GM23338 (cell line): Measurements from ENCODE around the gene FAM227A. TPM values are rescaled to one million over a fixed set of nuclear protein-coding genes. Genes with fewer than 3 reads are reported as not detected.

Experiments
- ATAC-seq: fragments of 200-7000 bp; cut with Tn5 transposase; 3 replicates; pipeline ENCODE4 v1.9.1; 2020
- DNase-seq: peaks from one replicate; pipeline ENCODE4 v3.0.0-alpha.2; 2015; ENCODE audit warnings: low spot score
- H2AFZ ChIP-seq: fragments of 200-600 bp; sonication (generic); 2 replicates; pipeline ENCODE4 v1.8.0; 2016; ENCODE audit warnings: antibody characterized with exemption, mild to moderate bottlenecking, moderate library complexity
- H3F3A ChIP-seq: fragments of 200-600 bp; sonication (generic); replicated peaks from 2 replicates; pipeline ENCODE4 v1.8.0; 2017; ENCODE audit warnings: antibody characterized with exemption, mixed run types, low read depth
- H3K27ac ChIP-seq: fragments of 200-600 bp; sonication (generic); 2 replicates; pipeline ENCODE4 v1.6.1; 2016; ENCODE audit warnings: low read depth
- H3K27me3 ChIP-seq: fragments of 200-600 bp; sonication (generic); 2 replicates; pipeline ENCODE4 v1.8.0; 2016; ENCODE audit warnings: mild to moderate bottlenecking, mixed run types, moderate library complexity; ENCODE audit not compliant: insufficient read depth
- H3K36me3 ChIP-seq: fragments of 200-600 bp; sonication (generic); 2 replicates; pipeline ENCODE4 v1.8.0; 2016; ENCODE audit warnings: mild to moderate bottlenecking; ENCODE audit not compliant: insufficient read depth
- H3K4me1 ChIP-seq: fragments of 200-600 bp; sonication (generic); 2 replicates; pipeline ENCODE4 v1.8.0; 2016; ENCODE audit warnings: mild to moderate bottlenecking, moderate library complexity; ENCODE audit not compliant: insufficient read depth
- H3K4me2 ChIP-seq: fragments of 200-600 bp; sonication (generic); 2 replicates; pipeline ENCODE4 v1.7.1; 2017; ENCODE audit warnings: mixed run types
- H3K4me3 ChIP-seq: fragments of 200-600 bp; sonication (generic); 2 replicates; pipeline ENCODE4 v1.6.1; 2016; ENCODE audit warnings: mixed run types
- H3K79me2 ChIP-seq: fragments of 200-600 bp; sonication (generic); replicated peaks from 2 replicates; pipeline ENCODE4 v1.8.0; 2017; ENCODE audit warnings: mild to moderate bottlenecking; ENCODE audit not compliant: insufficient read depth
- H3K9me2 ChIP-seq: fragments of 200-600 bp; sonication (generic); 2 replicates; pipeline ENCODE4 v1.8.0; 2017; ENCODE audit not compliant: insufficient read depth
- H4K20me1 ChIP-seq: fragments of 200-600 bp; sonication (generic); replicated peaks from 2 replicates; pipeline ENCODE4 v1.8.0; 2017; ENCODE audit warnings: mild to moderate bottlenecking; ENCODE audit not compliant: insufficient read depth
- H3K27ac Mint-ChIP-seq: 2 replicates; pipeline ENCODE4 v1.8.0; 2020; ENCODE audit warnings: inconsistent platforms, mild to moderate bottlenecking, moderate library complexity, mixed read lengths
- H3K27me3 Mint-ChIP-seq: 3 replicates; pipeline ENCODE4 v1.8.0; 2022; ENCODE audit warnings: low read depth, mild to moderate bottlenecking, moderate library complexity, mixed read lengths, inconsistent platforms; ENCODE audit not compliant: insufficient read depth, poor library complexity
- H3K36me3 Mint-ChIP-seq: 3 replicates; pipeline ENCODE4 v1.8.0; 2021; ENCODE audit warnings: low read depth, mild to moderate bottlenecking, inconsistent platforms, moderate library complexity, mixed read lengths
- H3K4me1 Mint-ChIP-seq: 3 replicates; pipeline ENCODE4 v1.8.0; 2020; ENCODE audit warnings: mild to moderate bottlenecking, inconsistent platforms, mixed read lengths
- H3K4me3 Mint-ChIP-seq: 3 replicates; pipeline ENCODE4 v1.8.0; 2021; ENCODE audit warnings: moderate library complexity, mild to moderate bottlenecking, inconsistent platforms, mixed read lengths
- H3K9me3 Mint-ChIP-seq: 3 replicates; pipeline ENCODE4 v1.8.0; 2020; ENCODE audit warnings: moderate library complexity, mild to moderate bottlenecking, inconsistent platforms, mixed read lengths
- CREB1 ChIP-seq: fragments of 250-450 bp; sonication (Bioruptor Pico); IDR thresholded peaks from 2 replicates; pipeline ENCODE4 v1.5.0; 2020; ENCODE audit warnings: low read depth, mild to moderate bottlenecking, moderate library complexity
- CTCF ChIP-seq, 2 experiments: fragments of 200-600 bp in 1 of 2; sonication (generic) in 1 of 2; conservative IDR thresholded peaks; 2 replicates each; pipeline versions ENCODE4 v1.5.1 to v1.6.1; 2016 to 2017; ENCODE audit warnings: antibody characterized with exemption in 2 of 2, low read depth in 2 of 2, mild to moderate bottlenecking in 2 of 2, moderate library complexity in 1 of 2
- ETS1 ChIP-seq: IDR thresholded peaks from 2 replicates; pipeline ENCODE4 v1.6.1; 2016; ENCODE audit warnings: antibody characterized with exemption
- EZH2 ChIP-seq: fragments of 200-600 bp; sonication (generic); IDR thresholded peaks from one replicate; pipeline ENCODE4 v1.8.0; 2017; ENCODE audit warnings: antibody characterized with exemption, mild to moderate bottlenecking, low read depth; ENCODE audit not compliant: unreplicated experiment
- EZH2phosphoT487 ChIP-seq: fragments of 200-600 bp; sonication (generic); IDR thresholded peaks from one replicate; pipeline ENCODE4 v1.8.1; 2018; ENCODE audit warnings: antibody characterized with exemption; ENCODE audit not compliant: unreplicated experiment
- JUNB ChIP-seq: IDR thresholded peaks from one replicate; pipeline ENCODE4 v1.6.1; 2016; ENCODE audit warnings: antibody characterized with exemption; ENCODE audit not compliant: unreplicated experiment
- NANOG ChIP-seq: IDR thresholded peaks from 2 replicates; pipeline ENCODE4 v1.6.1; 2016; ENCODE audit warnings: antibody characterized with exemption, borderline replicate concordance
- POLR2AphosphoS5 ChIP-seq: IDR thresholded peaks from 2 replicates; pipeline ENCODE4 v1.6.1; 2016; ENCODE audit warnings: antibody characterized with exemption, low read depth
- REST ChIP-seq: IDR thresholded peaks from one replicate; pipeline ENCODE4 v1.6.1; 2018; ENCODE audit warnings: antibody characterized with exemption; ENCODE audit not compliant: unreplicated experiment
- STAT1 ChIP-seq: IDR thresholded peaks from one replicate; pipeline ENCODE4 v1.6.1; 2016; ENCODE audit warnings: antibody characterized with exemption; ENCODE audit not compliant: unreplicated experiment
- ZNF114 ChIP-seq: fragments of 250-450 bp; sonication (Bioruptor Pico); IDR thresholded peaks from 2 replicates; pipeline ENCODE4 v1.5.0; 2020; ENCODE audit warnings: mild to moderate bottlenecking, moderate library complexity
- ZNF331 ChIP-seq: fragments of 250-450 bp; sonication (Bioruptor Pico); IDR thresholded peaks from 2 replicates; pipeline ENCODE4 v1.5.0; 2020; ENCODE audit warnings: low read depth, mild to moderate bottlenecking, moderate library complexity
- ZNF462 ChIP-seq: fragments of 250-450 bp; sonication (Bioruptor Pico); IDR thresholded peaks from 2 replicates; pipeline ENCODE4 v1.5.0; 2020; ENCODE audit warnings: mild to moderate bottlenecking, moderate library complexity
- polyA plus RNA-seq: library from polyadenylated mRNA; unstranded; fragments of >200 nt; fragmentation: Nextera tagmentation; extraction: Ambion mirVana; gene quantifications from 2 replicates; pipeline ENCODE4 v1.2.1, GENCODE V29; 2016
- total RNA-seq: library from RNA; depleted of rRNA; stranded (reverse); fragments of >200 nt; shearing (Covaris generic); gene quantifications from 2 replicates; pipeline ENCODE4 v1.2.3, GENCODE V29; 2014

FAM227A gene
- total and polyA plus RNA-seq, 2 experiments from 2014 or later, result 5.8 to 11.0 TPM

GRCh38 chr22:38684895-38685294 lies 28.7 kb upstream of the FAM227A start:
- H3K36me3 ChIP-seq, result peaks cover 25% of the 10 kb centered on the region; the same call in 1 of the 2 replicates
- H3K27ac Mint-ChIP-seq, result no peak overlapping the region
- peaks cover 63% of the 10 kb centered on the region for H3K36me3 Mint-ChIP-seq

More at GRCh38 chr22:38684895-38685294, 28.7 kb upstream of the FAM227A start:
- no peak overlapping the region for H3K4me2 ChIP-seq
- no peak overlapping the region for H3K4me3 ChIP-seq
- peaks cover 11% of the 10 kb centered on the region for H3K79me2 ChIP-seq
- peaks cover 5% of the 10 kb centered on the region for H3K4me1 Mint-ChIP-seq
- no peak overlapping the region for H3K27ac ChIP-seq
- no peak for TF ChIP-seq EZH2phosphoT487
- no peak for TF ChIP-seq POLR2AphosphoS5
- no peak for TF ChIP-seq EZH2
- no peak for TF ChIP-seq CTCF (conservative IDR thresholded peaks at IDR 0.05; ENCODE audit: low read depth in 2 of 2)
- no peak for TF ChIP-seq ZNF462
- TF ChIP-seq ZNF114 (CRISPR knock-in tag), result no peak
- TF ChIP-seq REST, result no peak
- TF ChIP-seq NANOG, result no peak
- no peak for TF ChIP-seq ETS1
- no peak for TF ChIP-seq CREB1 (CRISPR knock-in tag)
- no peak for TF ChIP-seq JUNB
- no peak for TF ChIP-seq STAT1
- no peak for TF ChIP-seq ZNF331
- H3K27me3 Mint-ChIP-seq, result peaks cover 12% of the 10 kb centered on the region
- peaks cover 22% of the 10 kb centered on the region for H3K9me3 Mint-ChIP-seq
- no peak for ATAC-seq
- H2AFZ ChIP-seq, result no peak overlapping the region
- no peaks in the 10 kb centered on the region for H3K27me3 ChIP-seq
- no peak overlapping the region for H3K4me3 Mint-ChIP-seq
- peaks cover 13% of the 10 kb centered on the region; the same call in 1 of the 2 replicates for H3F3A ChIP-seq
- H3K9me2 ChIP-seq, result peaks cover 4% of the 10 kb centered on the region
- DNase-seq, result no peak
- H4K20me1 ChIP-seq, result peaks cover 10% of the 10 kb centered on the region
- H3K4me1 ChIP-seq, result no peaks in the 10 kb centered on the region; the same call in 1 of the 2 replicates
